ENCODE measurements around the gene WDFY4.

WDFY4 gene

DNA sequence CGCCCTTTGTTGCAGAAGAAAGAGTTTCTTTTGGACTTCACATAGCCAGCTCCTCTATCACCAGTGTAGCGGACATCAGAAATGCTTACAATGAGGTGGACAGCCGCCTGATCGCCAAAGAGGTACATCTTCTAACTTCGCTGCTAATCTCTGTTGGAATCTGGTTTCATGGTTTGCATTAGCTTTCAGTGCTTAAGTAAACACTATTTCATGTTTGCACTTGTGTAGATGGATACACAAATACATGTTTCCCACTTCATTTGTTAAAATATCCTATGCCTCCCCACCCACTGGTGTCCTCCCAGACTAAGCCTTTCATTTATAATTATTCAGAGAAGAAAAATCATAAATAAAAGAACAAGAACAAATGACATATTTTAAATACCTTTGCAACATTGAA lies 103.9 kb downstream of the WDFY4 start:
- Histone ChIP-seq H3K4me3 (no peak overlapping the region), H3K9me3 (no peaks in the 10 kb centered on the region), H3K36me3 (no peaks in the 10 kb centered on the region), H3K27me3 (no peaks in the 10 kb centered on the region), H3K27ac (no peak overlapping the region), H3K4me1 (peaks cover 0 to 16% (median 6%) of the 10 kb centered on the region in 4 donors)
- no peak for TF ChIP-seq CTCF (IDR thresholded peaks at IDR 0.05)
- DNase-seq = no peak
- intact Hi-C loops (cut with DNase I; ENCODE audit: low total_unique reads) = no loop called here

DNA sequence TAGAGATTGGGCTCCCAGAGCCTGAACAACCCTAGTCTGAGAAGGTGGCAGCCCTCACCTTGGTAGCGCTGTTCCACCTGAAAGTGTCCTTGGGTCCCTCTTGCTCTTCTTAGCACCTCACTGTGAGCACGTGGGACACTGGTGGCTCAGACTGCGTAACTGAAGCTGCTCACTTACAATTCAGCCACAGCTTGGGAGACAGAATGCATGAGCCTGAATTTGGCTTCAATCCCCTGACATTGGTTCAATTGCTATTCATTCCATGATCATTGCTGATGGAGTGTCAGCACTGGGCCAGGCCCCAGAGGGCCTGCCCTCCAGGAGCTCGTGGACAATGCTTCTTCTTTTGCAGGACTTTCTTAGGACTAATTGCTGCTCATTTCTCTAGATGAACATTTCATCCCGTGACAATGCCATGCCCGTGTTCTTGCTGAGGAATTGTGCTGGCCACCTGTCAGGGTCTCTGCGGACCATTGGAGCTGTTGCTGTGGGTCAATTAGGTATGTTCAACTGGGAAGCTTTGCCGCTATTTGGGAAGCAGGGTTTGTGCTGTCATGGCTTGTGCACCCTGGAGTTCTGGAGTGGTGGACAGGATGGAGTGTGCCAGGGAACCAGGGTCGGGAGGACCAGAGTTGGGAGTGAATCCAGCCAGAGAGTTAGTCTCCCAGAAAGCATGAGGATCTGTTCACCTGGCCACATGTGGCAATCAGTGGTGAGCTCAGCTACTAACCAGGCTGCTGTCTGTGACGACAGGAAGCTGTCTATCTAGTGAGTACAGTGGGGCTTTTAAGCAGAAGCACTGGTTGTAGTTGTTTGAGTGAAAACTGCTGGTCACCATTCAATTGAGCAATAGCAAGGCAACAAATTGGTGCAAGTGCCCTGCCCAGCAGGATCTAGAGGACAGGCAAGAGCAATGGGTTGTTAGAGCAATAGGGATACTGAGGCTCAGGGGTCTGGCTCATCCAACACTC lies 105.1 kb downstream of the WDFY4 start:
- Histone ChIP-seq H3K27me3 (no peaks in the 10 kb centered on the region), H3K4me3 (no peak overlapping the region), H3K4me1 (peaks cover 0 to 16% (median 6%) of the 10 kb centered on the region in 4 donors), H3K9me3 (no peaks in the 10 kb centered on the region), H3K27ac (no peak overlapping the region), H3K36me3 (no peaks in the 10 kb centered on the region)
- intact Hi-C loops (cut with DNase I; ENCODE audit: low total_unique reads) = no loop called here
- DNase-seq = no peak
- no peak for TF ChIP-seq CTCF (IDR thresholded peaks at IDR 0.05)

DNA sequence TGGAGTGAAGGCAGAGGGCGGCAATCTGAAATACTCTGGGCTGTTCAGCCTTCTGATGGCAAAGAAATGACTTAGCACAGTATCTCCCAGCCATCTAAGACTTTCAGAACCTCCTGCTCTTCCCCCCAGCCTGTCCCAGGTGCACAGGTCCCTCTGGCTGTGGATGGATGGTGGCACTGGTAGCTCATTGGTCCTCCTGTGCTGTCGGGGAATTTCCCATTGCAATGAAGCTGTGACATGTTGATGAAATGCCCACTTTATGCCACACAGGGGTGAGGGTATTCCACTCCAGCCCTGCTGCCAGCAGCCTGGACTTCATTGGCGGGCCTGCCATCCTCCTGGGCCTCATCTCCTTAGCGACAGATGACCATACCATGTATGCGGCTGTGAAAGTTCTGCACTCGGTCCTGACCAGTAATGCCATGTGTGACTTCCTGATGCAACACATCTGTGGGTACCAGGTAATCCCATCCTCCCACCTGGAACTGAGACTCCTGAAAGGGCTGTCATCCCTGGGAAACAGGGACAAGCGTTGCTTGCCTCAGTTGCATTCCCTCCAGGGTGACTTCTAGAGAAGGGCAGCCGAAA lies 105.9 kb downstream of the WDFY4 start:
- TF ChIP-seq CTCF (IDR thresholded peaks at IDR 0.05) = no peak
- no peaks in the 10 kb centered on the region for H3K36me3 ChIP-seq

GRCh38 chr10:48791267-48791928 lies 106.7 kb downstream of the WDFY4 start:
- Histone ChIP-seq H3K4me3 (no peak overlapping the region), H3K4me1 (peaks cover 0 to 16% (median 6%) of the 10 kb centered on the region in 4 donors), H3K27me3 (no peaks in the 10 kb centered on the region), H3K9me3 (no peaks in the 10 kb centered on the region), H3K36me3 (no peaks in the 10 kb centered on the region), H3K27ac (no peak overlapping the region)
- no peak for DNase-seq
- intact Hi-C loops (cut with DNase I; ENCODE audit: low total_unique reads) = no loop called here
- no peak for TF ChIP-seq CTCF (IDR thresholded peaks at IDR 0.05)

More for the DNA sequence above, 105.9 kb downstream of the WDFY4 start:
- H3K27me3 ChIP-seq = no peaks in the 10 kb centered on the region
- H3K4me3 ChIP-seq = no peak overlapping the region
- intact Hi-C loops (cut with DNase I; ENCODE audit: low total_unique reads) = no loop called here
- no peak overlapping the region for H3K27ac ChIP-seq
- H3K4me1 ChIP-seq = peaks cover 0 to 16% (median 6%) of the 10 kb centered on the region in 4 donors
- no peak for DNase-seq
- H3K9me3 ChIP-seq = no peaks in the 10 kb centered on the region

- no peaks in the 10 kb centered on the region for H3K27me3 ChIP-seq
- H3K4me3 ChIP-seq = no peak overlapping the region
- H3K27ac ChIP-seq = no peak overlapping the region
- DNase-seq = no peak
- no peaks in the 10 kb centered on the region for H3K9me3 ChIP-seq
- no peaks in the 10 kb centered on the region for H3K36me3 ChIP-seq
- intact Hi-C loops (cut with DNase I; ENCODE audit: low total_unique reads) = no loop called here
- no peak for TF ChIP-seq CTCF (IDR thresholded peaks at IDR 0.05)
- H3K4me1 ChIP-seq = peaks cover 0 to 16% (median 6%) of the 10 kb centered on the region in 4 donors
Measured at GRCh38 chr10:48792121-48792520, 107.4 kb downstream of the WDFY4 start.
